Activated naive CD4-positive, alpha-beta T cell treated with Interleukin-2 at 50 U/mL for 16 hours (primary cell): ENCODE measurements around the gene GLIS1.

Experiments used
- DNase-seq: peaks from one replicate; pipeline ENCODE4 v3.0.0-alpha.2; 2020

Gene GLIS1

DNA sequence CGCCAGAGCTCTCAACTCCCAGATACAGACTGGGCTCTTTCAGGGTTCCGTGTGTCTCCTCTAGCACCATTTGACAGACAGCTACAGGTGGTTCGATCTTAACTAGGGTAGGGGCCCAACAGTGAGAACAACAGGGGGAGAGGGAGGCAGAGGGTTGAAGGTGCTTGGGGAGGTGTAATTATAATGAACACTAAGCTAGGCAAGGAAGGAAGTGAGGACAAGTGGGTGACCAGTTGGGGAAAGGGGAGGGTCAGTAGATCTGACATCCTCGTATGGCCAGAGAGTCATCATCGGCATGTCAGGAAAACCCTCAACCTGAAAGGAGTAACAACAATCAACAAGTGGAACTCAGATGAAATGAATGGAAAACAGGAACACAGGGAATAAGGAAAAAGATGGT is 22.8 kb downstream of the GLIS1 start:
- no peak for DNase-seq

DNA sequence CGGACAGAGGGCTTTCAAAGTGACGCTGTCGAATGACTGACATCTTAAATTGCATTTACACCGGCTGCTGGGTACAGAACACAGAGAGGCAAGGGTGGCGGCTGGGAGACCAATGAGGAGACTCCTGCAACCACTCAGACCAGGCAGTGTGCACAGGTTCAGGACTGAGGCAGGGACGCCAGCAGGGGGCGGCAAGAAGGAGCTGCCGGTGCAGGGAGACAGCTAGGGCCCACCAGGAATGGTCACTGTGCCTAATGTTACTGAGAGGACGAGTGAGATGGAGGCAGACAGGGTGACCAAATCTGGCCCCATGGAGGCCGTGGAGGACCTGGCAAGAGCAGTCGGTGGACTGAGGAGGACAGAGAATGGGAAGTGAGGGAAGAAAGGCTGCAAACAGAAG is 23.5 kb downstream of the GLIS1 start:
- no peak for DNase-seq

DNA sequence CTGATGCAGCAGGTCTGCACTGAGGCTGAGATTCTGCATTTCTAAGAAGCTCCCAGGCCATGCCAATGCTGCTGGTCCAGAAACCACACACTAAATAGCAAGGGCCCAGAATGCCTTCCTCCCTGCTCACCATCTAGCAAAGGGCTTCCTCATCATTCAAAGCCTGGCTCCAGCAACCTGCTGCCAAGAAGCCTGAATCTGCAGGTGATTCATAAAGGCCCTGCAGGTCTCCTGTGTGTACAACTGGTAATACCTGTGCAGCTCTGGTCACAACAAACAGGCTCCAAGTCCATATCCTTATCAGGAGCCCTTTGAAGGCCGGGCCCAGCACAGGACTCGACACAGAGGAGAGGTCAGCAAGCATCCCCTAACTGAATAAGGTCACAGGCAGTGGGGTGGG is 26.7 kb downstream of the GLIS1 start:
- no peak for DNase-seq

DNA sequence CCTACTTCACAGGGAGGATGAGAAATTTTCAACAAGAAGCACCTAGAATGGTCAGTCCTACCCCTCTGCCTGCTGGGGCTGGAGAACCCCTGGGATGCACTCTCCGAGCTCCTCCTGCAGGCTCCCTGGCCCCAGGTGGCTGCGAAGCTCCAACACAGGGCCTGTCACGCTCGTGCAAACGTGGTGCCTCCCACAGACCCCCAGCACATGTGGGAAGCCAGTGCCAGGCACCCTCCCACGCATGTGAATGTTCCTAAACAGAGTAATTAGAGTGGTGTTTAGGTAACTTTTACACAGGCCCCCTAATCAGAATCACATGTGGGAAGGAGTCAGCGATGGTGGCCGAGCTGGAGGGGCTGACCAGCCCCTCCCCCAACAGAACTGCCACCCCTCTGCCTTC is 28.4 kb downstream of the GLIS1 start:
- DNase-seq = no peak

DNA sequence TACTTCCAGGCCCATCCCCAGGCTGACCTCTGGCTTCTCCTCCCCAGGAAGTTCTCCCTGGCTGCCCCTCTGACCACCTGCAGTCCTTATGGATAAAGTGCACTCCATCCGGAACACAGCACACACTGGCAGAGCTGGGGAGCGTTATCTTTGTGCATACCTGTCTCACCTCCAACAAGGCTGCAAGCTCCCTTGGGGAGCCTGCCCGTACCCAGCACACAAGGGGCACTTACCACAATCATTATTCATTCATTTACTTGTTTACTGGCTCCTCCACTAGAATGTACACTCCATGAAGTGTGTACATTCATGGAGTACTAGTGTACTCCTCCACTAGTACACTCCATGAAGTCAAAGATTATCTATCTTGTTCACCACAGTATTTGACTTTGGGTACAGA is 30.3 kb downstream of the GLIS1 start:
- no peak for DNase-seq

DNA sequence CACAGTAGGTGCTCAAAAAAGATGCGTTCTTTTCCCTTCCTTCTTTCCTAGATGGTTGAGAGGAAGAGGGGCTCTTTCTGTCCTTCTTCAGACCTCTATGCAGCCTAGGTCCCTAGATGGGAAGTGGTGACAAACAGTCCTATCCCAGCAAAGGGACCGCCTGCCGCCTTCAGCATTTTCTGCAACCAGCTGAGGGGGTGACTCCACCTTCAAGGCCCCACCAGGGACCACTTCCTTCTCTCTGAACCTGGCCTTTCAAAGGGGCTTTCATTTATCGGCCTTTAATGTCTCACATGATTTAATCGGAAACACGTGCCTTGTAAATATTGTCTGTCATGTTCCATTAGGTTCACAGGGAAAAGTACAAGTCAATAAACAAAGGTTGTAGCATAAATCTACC is 32.6 kb downstream of the GLIS1 start:
- DNase-seq = no peak

DNA sequence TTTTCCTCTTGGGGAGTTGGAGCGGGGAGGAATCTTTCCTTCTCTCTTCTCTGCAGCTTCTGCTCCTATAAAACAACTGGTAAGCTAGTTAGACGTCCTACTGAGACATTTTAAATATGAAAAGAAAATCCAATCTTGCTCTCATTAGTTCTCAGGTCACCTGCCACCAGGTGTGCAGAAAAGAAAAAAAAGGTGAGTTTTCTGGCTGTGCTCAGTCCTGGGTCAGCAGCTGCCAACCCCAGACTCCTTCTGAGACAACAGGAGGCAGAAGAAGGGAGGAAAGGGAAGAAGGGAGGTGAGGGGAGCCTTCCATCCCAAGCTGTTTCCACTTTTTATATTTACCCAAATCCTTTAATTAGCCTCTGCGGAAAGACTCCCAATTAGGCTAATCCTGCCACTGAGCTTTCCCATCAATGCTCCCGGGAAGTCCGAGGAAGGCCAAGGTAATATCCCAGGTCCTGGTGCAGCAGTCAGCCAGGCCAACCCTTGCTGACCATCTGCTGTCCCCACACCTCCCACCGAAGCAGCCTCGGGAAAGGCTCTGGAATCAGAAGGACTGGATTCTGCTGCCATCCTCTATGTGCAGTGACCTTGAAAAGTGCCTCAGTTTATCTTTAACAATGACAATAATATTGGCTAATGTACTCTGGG is 33.4 kb downstream of the GLIS1 start:
- DNase-seq = no peak

DNA sequence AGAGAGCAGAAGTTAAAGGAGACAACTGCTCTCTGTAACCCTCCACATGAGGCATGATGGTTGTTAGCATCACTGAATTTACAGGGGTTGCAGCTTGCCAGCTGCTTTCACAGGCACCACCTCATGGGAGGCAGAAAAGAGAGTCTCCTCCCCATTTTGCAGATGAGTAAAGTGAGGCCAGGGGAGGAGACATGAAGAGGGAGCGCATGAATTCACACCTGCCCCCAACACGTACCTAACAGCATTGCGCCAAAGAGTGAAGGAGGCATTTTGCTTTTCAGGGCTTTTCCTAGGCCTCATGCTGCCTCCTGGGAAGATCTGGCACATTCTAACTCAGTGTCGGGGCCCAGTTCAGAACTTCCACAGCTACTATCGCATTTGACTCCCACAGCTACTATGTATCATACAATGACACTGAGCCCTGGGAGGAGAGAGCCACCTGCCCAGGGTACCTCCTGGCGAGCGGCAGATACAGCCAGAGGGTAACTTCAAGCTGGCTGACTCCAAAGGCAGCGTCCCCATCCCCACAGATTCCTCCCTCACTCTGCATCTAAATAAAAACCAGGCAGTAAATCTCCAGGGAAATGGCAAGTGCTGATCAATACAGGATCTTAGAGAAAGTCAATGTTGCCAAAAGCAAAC is 34.0 kb downstream of the GLIS1 start:
- DNase-seq = no peak

DNA sequence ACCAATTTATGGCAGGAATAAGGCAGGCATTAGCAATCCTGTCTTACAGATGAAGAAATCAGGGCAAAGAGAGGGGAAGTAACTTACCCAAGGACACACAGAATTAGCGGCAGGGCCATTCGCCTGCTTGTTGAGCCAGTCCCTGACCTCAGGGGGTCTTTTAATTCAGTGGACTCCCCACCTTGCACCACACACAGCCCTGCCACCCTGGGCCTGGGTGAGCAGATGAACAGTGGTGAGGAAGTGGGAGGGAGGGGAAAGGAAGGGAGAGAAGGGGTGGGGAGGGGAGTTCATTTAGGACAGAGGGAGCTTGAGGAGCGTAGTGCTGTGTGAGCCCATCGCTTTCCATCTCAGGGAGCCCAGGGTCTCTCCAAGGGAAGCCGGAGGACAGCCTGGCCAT is 34.7 kb downstream of the GLIS1 start:
- DNase-seq = no peak

DNA sequence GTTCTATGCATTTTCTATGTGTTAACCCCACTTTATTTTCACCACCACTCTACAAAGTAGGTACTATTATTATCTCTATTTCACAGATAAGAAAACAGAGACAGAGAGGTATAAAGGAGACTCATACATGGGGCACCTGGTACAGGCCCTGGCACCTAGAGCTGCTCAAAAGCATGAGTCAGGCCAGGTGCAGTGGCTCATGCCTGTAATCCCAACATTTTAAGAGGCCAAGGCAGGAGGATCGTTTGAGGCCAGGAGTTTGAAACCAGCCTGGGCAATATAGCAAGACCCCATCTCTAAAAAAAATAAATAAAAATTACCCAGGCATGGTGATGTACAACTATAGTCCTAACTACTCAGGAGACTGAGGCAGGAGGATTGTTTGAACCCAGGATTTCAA is 35.8 kb downstream of the GLIS1 start:
- DNase-seq = no peak

DNA sequence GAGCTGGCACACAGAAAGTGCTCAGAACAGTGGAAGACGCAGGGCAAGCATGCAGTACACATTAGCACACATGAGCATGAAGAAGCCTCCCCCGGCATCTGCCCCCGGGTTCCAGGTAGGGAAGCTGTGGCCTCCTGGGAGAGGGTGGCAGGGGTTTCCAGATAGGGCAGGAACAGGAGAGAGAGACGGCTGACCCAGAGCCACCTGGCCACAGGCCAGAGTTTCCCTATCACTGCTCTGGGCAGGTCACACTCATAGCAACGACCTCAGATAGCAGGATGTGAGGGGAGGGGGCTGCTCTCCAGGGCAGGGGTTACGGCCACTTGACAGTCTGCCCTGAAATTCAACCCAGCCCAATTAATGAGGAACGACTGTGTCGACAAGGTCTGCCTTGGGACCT is 36.6 kb downstream of the GLIS1 start:
- no peak for DNase-seq

DNA sequence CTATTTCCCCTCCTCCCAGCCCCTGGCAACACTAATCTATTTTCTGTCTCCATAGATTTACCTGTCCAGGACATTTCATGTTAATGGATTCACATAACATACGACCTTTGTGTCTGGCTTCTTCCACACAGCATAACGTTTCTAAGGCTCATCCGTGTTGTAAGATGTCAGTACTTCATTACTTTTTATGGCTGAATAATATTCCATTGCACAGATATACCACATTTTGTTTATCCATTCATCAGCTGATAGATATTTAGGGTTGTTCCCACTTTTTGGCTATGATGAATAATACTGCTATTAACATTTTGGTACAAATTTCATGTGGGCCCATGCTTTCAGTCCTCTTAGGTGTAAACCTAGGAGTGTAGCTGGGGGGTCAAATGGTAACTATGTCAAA is 38.2 kb downstream of the GLIS1 start:
- no peak for DNase-seq

DNA sequence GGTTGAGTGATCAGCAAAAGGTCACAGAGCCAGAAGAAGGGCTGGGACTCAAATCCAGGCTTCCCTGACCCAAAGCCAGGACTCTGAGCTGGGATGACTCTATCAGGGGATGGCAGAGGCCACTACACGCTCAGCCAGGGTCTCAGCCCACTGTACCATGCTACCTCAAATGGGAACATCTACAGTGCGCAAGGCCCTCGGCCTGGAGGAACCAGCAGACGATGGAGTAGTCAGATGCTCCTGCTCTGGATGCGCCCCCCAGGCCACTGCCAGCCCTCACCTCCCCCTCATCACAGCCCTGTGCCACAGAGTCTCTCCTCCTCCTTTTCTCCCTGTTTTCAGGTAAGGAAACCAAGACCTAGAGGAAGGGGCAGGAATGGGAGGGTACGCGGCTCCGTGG is 39.0 kb downstream of the GLIS1 start:
- no peak for DNase-seq

DNA sequence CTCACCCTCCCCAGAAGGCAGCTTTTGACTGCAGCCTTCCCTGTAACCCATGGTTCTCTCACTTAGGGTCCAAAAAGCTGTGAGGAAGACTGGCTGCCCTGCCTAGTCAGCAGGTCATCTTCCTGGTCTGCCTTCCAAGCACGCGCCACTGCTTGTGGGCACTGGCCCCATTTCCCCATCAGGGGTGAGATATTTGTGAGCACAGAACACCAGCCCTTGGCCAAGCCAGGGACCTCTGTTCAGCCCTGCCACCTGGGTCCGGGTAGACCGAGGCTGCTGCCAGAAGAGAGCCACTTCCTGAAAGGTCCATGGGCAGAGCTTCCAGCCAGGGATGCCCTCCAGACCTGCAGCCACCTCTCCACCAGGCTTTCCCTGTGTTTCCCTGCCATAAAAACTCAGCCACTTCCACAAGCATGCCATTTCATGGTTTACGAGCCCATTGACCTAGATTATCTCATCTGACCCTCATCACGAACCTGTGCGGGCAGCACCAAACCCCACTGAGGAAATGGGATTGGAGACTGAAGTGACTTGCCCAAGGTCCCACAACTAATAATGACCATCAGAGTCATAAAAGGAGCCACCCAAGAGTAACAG is 40.5 kb downstream of the GLIS1 start:
- DNase-seq = no peak

DNA sequence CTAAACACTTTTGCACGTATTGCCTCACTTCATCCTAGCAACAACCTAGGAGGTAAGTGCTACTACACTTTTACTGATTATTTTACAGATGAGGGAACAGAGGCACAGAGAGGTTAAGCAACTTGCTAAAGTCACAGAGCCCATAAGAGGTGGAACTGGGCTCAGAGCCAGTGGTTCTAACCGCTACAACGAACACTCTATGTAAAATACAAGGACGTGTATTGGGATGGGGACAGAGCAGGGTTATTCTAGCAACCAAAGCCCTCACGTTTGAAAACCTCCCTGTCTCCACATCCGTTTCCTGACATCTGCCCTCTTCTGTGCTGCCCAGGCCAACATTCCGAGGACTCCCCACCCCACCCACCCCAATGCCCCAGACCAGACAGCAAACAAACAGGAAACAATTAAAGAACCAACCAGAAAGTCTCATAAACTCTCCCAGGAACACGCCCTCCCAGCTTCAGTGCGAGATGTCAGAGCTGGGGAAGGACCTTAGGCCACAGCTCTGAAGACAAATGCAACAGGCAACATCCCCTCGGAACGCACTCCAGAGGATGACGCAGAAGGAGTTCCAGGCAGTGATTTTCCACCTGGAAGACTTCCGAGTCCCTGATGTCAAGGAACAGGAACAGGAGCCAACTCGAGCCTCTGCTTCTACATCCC is 41.1 kb downstream of the GLIS1 start:
- DNase-seq = no peak

DNA sequence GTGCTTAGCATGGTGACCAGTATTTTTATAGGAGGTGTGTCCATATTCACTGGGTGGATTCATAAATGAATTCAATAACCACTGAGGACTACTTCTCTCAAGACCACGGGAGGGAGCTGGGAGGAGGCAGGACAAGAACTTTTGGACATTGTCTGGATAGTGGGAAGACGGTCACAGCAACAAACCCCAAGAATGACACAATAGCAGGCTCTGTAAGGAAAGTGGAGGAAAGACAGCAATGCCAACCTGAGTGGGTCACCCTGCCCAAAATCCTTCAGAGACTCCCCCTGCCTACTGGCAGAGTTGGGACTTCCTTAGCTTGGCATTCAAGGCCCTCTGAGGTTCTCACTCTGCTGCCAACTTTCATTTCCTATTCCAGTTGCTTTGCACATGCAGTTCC is 42.0 kb downstream of the GLIS1 start:
- DNase-seq = no peak

DNA sequence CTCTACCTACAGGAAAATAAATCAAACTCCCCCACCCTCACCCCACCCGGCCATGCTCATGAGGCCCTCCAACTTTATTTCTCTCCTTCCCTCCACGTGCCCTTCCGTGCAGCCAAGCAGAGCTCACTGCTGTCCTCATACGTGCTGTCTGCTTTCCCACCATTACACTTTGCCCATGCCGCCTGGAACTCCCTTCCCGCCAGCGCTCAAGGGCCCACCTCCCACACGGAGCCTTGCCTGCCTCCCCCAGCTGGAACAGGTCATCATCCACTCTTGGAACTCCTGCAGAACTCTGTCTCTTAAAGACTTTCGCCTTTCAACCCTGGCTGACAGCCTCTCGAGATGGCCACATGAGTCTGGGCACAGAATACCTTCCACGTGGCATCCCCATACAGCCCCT is 42.4 kb downstream of the GLIS1 start:
- no peak for DNase-seq

DNA sequence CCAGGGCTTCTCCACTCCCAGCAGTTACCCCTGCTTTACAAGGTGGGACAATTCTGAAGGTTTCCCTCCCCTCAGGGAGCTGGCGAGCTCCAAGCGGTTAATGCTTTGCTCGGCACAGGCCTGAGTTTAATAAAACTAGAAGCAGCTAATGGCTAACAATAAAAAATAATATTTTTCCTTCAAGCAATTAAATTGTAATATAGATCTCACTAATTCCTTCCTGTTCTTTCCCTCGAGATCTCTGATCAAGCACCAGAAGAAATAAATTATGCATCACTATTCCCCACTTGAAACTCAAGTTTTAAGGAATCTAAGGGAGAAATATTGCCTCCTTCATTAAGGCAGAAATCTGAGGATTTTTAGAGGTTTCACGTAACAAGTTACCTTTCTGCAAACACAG is 42.9 kb downstream of the GLIS1 start:
- no peak for DNase-seq

DNA sequence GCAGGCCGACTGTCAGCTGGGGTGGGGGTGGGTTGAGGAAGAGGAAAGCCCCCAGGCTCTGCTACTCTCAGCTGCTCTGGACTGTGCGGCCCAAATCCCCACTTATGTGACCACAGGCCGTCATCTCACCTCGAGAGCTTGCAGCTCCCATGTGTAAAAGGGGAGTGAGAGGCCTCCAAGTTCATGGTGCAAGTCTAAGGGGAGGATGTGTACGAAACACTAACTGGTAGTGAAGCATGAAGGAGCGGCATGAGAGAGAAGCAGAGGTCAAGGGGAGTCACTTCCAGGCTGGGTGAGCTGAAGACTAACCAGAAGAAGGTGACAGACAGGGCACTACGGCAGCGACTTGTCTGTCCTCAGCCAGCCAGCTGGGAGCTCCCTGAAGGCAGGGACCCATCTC is 43.8 kb downstream of the GLIS1 start:
- DNase-seq = no peak

DNA sequence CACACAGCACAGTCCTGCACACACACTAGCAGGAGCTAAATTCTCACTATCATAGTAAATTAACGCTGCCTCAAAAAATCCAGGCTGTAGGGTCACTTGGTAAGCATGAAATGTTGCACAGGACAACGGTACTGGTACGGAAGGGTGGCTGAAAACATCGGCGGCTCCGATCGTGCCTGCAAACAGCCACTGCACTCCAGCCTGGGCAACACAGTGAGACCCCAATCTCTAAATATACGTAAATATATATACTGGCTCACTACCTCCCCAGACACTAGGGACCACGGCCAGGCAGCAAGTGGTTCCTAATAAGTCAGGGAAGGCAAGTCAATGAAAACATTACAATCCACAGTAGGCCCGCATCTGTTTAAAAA is 44.3 kb downstream of the GLIS1 start:
- DNase-seq = no peak

DNA sequence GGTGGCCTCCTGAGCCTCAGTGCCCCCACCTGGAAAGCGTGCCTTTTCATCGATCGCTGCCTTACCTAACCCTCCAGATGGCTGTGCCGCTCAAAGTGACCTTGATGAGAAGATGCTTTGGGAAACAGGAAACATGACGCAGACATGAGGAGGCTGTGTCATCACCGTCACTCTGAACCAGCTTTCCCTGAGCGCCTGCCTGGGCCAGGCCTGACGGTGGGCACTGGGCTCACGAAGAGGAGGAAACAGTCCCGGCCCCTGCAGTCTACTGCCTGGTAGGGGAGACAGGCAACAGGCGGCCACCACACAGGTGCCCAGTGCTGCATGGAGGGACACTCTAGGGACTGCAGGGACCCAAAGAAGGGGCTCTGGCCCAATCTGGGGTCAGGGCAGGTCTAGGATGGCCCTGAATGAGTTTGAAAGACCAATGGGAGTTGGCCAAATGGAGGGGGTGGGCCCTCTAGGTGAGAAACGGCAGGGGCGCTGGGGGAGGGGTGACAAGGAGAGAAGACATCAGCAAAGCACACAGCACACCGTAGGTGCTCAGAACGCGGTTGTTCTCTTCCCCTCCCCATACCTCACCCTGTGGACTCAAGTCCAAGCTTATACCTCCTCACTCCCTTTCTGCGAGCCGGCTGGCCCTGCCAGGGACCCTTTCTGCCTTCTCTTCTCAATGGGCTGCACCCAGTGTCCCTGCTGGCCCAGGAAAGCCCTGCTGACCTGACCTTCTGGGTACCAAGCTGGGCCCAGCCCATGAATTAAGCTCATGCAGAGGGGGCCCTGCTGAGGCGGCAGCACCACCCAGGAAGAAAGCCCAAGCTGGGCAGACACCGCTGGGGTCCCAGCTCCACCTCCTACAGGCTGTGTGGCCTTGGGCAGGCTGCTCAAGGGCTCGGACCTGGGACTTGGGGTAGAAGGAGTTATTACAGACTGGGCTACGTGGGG is 44.9 kb downstream of the GLIS1 start:
- no peak for DNase-seq

DNA sequence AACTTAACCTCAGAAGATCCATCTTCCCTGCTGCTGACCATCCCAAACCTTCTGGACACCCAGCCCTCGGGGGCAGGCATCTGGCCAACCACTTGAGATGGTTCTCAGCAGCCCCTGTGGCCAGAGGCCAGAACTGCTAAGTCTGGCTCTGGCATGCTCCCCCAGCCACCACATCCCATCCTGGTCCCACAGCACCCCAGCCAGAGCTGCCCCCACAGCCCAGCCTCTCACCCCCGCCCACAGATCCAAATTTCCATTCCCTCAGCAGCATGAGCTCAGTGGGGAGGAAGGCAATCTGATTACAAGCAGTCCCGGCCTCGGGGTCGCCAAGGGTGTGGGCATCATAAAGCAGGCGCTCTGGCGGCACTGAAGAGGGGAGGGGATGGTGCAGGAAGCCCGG is 45.6 kb downstream of the GLIS1 start:
- no peak for DNase-seq

DNA sequence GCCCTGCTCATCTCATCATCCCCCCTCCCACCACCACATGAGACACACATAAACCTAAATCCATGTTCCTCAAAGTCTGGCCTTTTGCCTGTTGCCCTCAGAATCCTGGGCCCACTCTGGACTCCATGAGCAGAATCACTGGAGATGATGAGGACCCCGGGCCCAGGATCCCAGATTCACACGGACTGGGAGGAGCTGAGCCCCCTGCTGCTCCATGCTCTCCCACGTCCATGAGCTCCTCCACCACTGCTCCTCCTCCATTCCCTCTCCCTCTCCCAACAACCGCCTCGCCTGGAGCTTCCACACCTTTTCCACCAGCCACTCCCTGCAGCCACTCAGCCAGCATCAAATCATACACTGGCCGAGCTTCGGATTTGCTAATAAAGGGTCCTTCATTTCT is 47.6 kb downstream of the GLIS1 start:
- no peak for DNase-seq
